OCI-LY7 (cell line): ENCODE data around the gene DLG3. TPM values are rescaled to one million over a fixed set of nuclear protein-coding genes. Genes with fewer than 3 reads are reported as not detected.

ENCODE experiments used
- BruUV-seq: library from RNA; stranded (reverse); fragments of 400-500 nt; replicated peaks from 2 replicates; lab custom pipeline; 2021; lab: Mats Ljungman, UMichigan
- CTCF ChIA-PET: fragments of 300-600 bp; sonication (Branson Sonifier 250); formaldehyde crosslinking; loops from one replicate; lab custom pipeline; 2022; ENCODE audit warnings: antibody characterized with exemption; ENCODE audit not compliant: unreplicated experiment; lab: Charles Lee
- POLR2A ChIA-PET: fragments of 300-600 bp; sonication (Branson Sonifier 250); formaldehyde crosslinking; loops from one replicate; lab custom pipeline; 2022; ENCODE audit warnings: antibody characterized with exemption; lab: Charles Lee
- DNase-seq: peaks from one replicate; pipeline ENCODE4 v3.0.0-alpha.2; 2015; ENCODE audit warnings: low spot score
- H2AFZ ChIP-seq: fragments of 200-600 bp; sonication (generic), shearing (Covaris generic); 2 replicates; pipeline ENCODE4 v1.6.1; 2014; ENCODE audit warnings: mild to moderate bottlenecking, antibody characterized with exemption, low read length, moderate library complexity
- H3K27ac ChIP-seq: fragments of 200-600 bp; sonication (generic); 2 replicates; pipeline ENCODE4 v1.5.1; 2014; ENCODE audit warnings: mixed run types, low read depth, mild to moderate bottlenecking, moderate library complexity, low read length, inconsistent platforms; ENCODE audit not compliant: poor library complexity, severe bottlenecking
- H3K36me3 ChIP-seq: fragments of 200-600 bp; sonication (generic); 2 replicates; pipeline ENCODE4 v1.6.1; 2014; ENCODE audit warnings: mild to moderate bottlenecking, antibody characterized with exemption, low read length, moderate library complexity, mixed read lengths; ENCODE audit not compliant: insufficient read depth
- H3K4me1 ChIP-seq: fragments of 200-600 bp; sonication (generic); 2 replicates; pipeline ENCODE4 v1.5.1; 2014; ENCODE audit warnings: mild to moderate bottlenecking, low read length; ENCODE audit not compliant: insufficient read depth, poor library complexity, severe bottlenecking
- H3K4me2 ChIP-seq: fragments of 200-600 bp; sonication (generic); 2 replicates; pipeline ENCODE4 v1.6.1; 2014; ENCODE audit warnings: mild to moderate bottlenecking, low read length
- H3K4me3 ChIP-seq: fragments of 200-600 bp; sonication (generic); 2 replicates; pipeline ENCODE4 v1.5.1; 2014; ENCODE audit warnings: mild to moderate bottlenecking, low read depth, low read length; ENCODE audit not compliant: poor library complexity, severe bottlenecking
- H3K79me2 ChIP-seq: fragments of 200-600 bp; sonication (generic); 2 replicates; pipeline ENCODE4 v1.6.1; 2016; ENCODE audit warnings: low read depth, mild to moderate bottlenecking, low read length, moderate library complexity, mixed read lengths; ENCODE audit not compliant: insufficient read depth
- H3K9me2 ChIP-seq: fragments of 200-600 bp; sonication (generic); 2 replicates; pipeline ENCODE4 v1.6.1; 2016; ENCODE audit warnings: mild to moderate bottlenecking, low read length, mixed read lengths; ENCODE audit not compliant: insufficient read depth
- H3K9me3 ChIP-seq: fragments of 200-600 bp; sonication (generic); 2 replicates; pipeline ENCODE4 v1.6.1; 2014; ENCODE audit warnings: mild to moderate bottlenecking, mixed run types, low read length, mixed read lengths
- H4K20me1 ChIP-seq: fragments of 200-600 bp; sonication (generic); 2 replicates; pipeline ENCODE4 v1.6.1; 2014; ENCODE audit warnings: mild to moderate bottlenecking, antibody characterized with exemption, low read length, moderate library complexity, mixed read lengths; ENCODE audit not compliant: insufficient read depth
- EZH2phosphoT487 ChIP-seq: fragments of 200-600 bp; sonication (generic); IDR thresholded peaks from 2 replicates; pipeline ENCODE4 v1.6.1; 2018; ENCODE audit warnings: low read depth, borderline replicate concordance, mild to moderate bottlenecking, mixed run types, antibody characterized with exemption, low read length, moderate library complexity, mixed read lengths
- intact Hi-C: fragments of 100-400 bp; cut with micrococcal nuclease; formaldehyde crosslinking; loops from one replicate; pipeline ENCODE4 v1.10.0; 2022; ENCODE audit not compliant: unreplicated experiment
- total RNA-seq, 2 experiments: library from RNA; depleted of rRNA in 1 of 2; stranded (reverse); fragments of >200 nt in 1 of 2; shearing (Covaris generic) in 1 of 2; gene quantifications; 2 replicates each; pipeline ENCODE4 v1.2.3, GENCODE V29; 2014 to 2022
- TF ChIP-seq, protein P1 (sequence below): fragments of 200-600 bp; sonication (generic); conservative IDR thresholded peaks from 2 replicates; pipeline ENCODE4 v1.5.1; 2014; ENCODE audit warnings: mild to moderate bottlenecking, antibody characterized with exemption, low read length, moderate library complexity, mixed read lengths

The DLG3 gene
- total RNA-seq, 2 experiments from 2014 or later = 0.06 TPM; not detected in 1

DNA sequence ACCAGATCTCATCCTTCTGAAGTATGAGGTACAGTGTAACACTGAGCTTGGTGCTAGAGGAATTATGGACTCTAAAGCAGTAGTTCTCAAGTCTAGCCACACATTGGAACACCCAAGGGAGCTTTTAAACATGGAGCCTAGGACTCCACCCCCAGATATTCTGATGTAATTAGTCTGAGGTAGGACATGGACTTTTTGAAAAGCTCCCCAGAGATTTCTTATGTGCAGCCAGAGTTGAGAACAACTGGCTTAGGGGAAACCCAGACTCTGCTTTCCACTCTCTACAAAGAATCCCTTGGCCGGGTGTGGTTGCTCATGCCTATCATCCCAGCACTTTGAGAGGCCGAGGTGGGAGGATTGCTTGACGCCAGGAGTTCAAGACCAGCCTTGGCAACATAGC lies 33.2 kb upstream of the DLG3 start:
- no peaks in the 10 kb centered on the region for H4K20me1 ChIP-seq
- intact Hi-C loops = no loop called here
- no TSS peak for BruUV-seq
- H3K4me1 ChIP-seq = no peaks in the 10 kb centered on the region
- no peak overlapping the region for H3K4me2 ChIP-seq
- no peaks in the 10 kb centered on the region for H3K79me2 ChIP-seq
- H2AFZ ChIP-seq = no peak overlapping the region
- CTCF ChIA-PET = no interaction called here
- peaks cover 39% of the 10 kb centered on the region for H3K36me3 ChIP-seq
- no peaks in the 10 kb centered on the region for H3K9me3 ChIP-seq
- no peak for DNase-seq
- POLR2A ChIA-PET = interaction anchor here (0.5 kb wide), 1 partner anchor 273 kb away, joined by 3 read pairs; no protein-coding TSS in a partner anchor
- no peak for TF ChIP-seq EZH2phosphoT487
- TF ChIP-seq, protein P1, sequence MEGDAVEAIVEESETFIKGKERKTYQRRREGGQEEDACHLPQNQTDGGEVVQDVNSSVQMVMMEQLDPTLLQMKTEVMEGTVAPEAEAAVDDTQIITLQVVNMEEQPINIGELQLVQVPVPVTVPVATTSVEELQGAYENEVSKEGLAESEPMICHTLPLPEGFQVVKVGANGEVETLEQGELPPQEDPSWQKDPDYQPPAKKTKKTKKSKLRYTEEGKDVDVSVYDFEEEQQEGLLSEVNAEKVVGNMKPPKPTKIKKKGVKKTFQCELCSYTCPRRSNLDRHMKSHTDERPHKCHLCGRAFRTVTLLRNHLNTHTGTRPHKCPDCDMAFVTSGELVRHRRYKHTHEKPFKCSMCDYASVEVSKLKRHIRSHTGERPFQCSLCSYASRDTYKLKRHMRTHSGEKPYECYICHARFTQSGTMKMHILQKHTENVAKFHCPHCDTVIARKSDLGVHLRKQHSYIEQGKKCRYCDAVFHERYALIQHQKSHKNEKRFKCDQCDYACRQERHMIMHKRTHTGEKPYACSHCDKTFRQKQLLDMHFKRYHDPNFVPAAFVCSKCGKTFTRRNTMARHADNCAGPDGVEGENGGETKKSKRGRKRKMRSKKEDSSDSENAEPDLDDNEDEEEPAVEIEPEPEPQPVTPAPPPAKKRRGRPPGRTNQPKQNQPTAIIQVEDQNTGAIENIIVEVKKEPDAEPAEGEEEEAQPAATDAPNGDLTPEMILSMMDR = no peak
- H3K27ac ChIP-seq = no peak overlapping the region
- H3K9me2 ChIP-seq = no peaks in the 10 kb centered on the region
- H3K4me3 ChIP-seq = no peak overlapping the region

GRCh38 chrX:70421618-70422017 lies 23.0 kb upstream of the DLG3 start:
- no peak for DNase-seq
- H3K9me2 ChIP-seq = no peaks in the 10 kb centered on the region
- no peaks in the 10 kb centered on the region for H3K9me3 ChIP-seq
- no peak overlapping the region for H3K4me2 ChIP-seq
- ChIA-PET POLR2A (interaction anchor here (0.6 kb wide), 1 partner anchor 729 kb away, joined by 3 read pairs; no protein-coding TSS in a partner anchor), CTCF (no interaction called here)
- no peaks in the 10 kb centered on the region for H4K20me1 ChIP-seq
- H3K36me3 ChIP-seq = peaks cover 36% of the 10 kb centered on the region
- no peak overlapping the region for H2AFZ ChIP-seq
- no TSS peak for BruUV-seq
- TF ChIP-seq, protein P1 = no peak
- TF ChIP-seq EZH2phosphoT487 = no peak
- no peak overlapping the region for H3K27ac ChIP-seq
- intact Hi-C loops = no loop called here
- H3K4me1 ChIP-seq = no peaks in the 10 kb centered on the region
- H3K79me2 ChIP-seq = no peaks in the 10 kb centered on the region
- no peak overlapping the region for H3K4me3 ChIP-seq

DNA sequence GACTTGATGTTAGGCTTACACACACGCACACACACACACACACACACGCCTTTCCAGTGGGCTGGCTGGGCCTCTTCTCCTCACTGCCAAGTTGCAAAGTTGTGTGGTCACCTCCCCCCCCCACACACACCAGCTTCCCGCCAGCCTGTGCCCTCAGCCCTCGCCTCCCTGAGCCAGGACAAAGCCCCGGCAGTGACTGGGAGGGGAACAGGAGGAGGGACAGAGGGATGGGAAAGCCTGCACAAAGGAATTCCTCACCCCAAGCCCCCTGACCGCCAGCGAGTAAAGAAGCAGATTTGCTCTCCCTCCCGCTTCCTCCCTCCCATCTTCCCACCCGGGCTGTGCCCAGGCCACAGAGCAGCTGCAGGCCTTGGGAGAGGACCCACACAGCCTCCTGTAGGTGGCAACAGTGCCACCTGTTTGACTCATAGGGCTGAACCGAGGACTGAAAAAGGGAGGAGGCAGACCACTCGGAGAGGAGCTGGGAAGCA lies 21.7 kb upstream of the DLG3 start, which contains the start of gene GDPD2:
TSS of gene GDPD2 (plus strand) at position 464 of the 491 bp plus-strand sequence. CDS start 1,671 bp downstream, outside the sequence.
- no peaks in the 10 kb centered on the region for H3K9me2 ChIP-seq
- POLR2A ChIA-PET = interaction anchor here (0.6 to 0.8 kb wide), 2 partner anchors 9 to 627 kb away, joined by 3 read pairs; no protein-coding TSS in a partner anchor
- no peaks in the 10 kb centered on the region for H3K4me1 ChIP-seq
- intact Hi-C loops = no loop called here
- H3K79me2 ChIP-seq = no peaks in the 10 kb centered on the region
- CTCF ChIA-PET = no interaction called here
- DNase-seq = no peak
- TF ChIP-seq, protein P1 = no peak
- no peak for TF ChIP-seq EZH2phosphoT487
- BruUV-seq = no TSS peak
- H2AFZ ChIP-seq = no peak within 1 kb of the TSS
- no peaks in the 10 kb centered on the region for H3K9me3 ChIP-seq
- no peak within 1 kb of the TSS for H3K27ac ChIP-seq
- H3K4me3 ChIP-seq = no peak within 1 kb of the TSS
- peaks cover 32% of the 10 kb centered on the region for H3K36me3 ChIP-seq
- H4K20me1 ChIP-seq = no peaks in the 10 kb centered on the region
- no peak within 1 kb of the TSS for H3K4me2 ChIP-seq
